HK-2 (cell line): ENCODE results near the gene TLNRD1.

Experiments
- DNase-seq: peaks from one replicate; pipeline ENCODE4 v3.0.0-alpha.2; 2018; ENCODE audit not compliant: unreplicated experiment

TLNRD1 gene

GRCh38 chr15:80977627-80978036 lies 23.1 kb upstream of the TLNRD1 start:
- no peak for DNase-seq

- DNase-seq, result no peak
These were observed 21.9 kb upstream of the TLNRD1 start for GRCh38 chr15:80978685-80979329.

DNA sequence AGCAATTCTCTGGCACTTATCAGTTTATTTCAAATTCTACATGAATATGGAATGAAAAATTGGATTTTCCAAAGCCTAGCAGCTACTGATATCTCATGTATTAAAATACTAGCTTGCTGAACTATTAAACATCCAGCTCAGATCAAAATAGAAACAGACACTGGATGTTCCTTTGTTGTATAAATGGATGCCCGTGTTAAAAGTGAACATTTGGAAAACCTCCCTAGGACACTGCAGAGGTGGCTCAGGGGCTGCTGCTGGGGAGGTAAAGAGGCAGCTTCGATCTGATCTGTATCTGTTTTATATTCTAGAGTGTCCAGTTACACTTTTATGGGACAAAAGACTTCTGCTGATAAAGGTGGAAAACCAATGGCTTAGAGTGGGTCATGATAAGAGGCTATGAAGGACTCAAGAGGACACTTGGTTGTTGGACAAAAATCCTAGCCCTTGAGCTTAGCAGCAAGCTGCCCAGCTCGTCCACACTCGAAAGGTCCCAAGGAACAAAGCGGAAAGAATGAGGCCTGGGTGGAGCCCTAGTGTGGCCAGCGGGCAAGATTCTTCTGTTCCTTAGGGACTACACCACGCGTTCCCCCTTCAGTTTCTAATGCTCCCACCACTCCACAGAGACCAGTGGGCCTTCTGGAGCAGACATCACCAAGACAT lies 21.1 kb upstream of the TLNRD1 start:
- no peak for DNase-seq

DNA sequence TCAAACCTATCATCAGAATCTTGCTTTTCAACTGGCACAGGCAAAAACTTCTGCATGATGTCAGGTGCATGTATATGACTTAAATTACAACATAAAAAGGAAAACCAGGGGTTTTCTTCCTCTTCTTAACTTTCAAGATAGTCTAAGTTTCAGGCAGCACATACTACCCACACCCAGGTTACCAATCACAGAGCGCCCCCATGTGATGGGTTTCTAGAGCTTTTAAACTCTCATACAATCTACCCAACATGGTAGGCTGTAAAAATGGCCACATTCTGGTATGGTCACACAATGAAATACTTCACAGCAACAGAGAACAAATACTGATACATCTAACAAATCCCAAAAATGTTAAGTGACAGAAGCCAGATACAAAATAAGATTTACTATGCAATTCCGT lies 18.5 kb upstream of the TLNRD1 start:
- no peak for DNase-seq

GRCh38 chr15:80982839-80983238 lies 17.9 kb upstream of the TLNRD1 start:
- DNase-seq, result no peak

DNA sequence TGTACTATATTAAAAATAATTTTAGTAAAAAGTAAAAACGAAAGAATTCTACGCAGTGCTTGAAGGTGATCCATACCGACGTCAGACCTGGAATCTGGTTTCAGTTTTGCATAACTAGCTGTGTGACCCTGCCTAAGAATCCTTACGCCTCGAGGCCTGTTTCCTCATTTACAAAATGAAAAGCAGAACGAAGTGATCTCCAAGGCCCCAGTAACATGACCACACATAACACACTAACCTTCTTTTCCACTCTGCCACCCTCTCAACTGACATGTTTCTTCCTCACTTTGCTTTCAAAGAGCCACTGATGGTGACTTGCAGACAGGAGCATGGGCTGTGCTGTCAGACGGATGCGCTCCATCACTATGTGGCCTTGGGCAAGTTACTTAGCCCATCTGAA lies 15.9 kb upstream of the TLNRD1 start:
- no peak for DNase-seq

- DNase-seq, result no peak
These were observed 14.7 kb upstream of the TLNRD1 start for GRCh38 chr15:80985981-80986380.

- no peak for DNase-seq
These were observed 14.2 kb upstream of the TLNRD1 start for GRCh38 chr15:80986487-80986886.

DNA sequence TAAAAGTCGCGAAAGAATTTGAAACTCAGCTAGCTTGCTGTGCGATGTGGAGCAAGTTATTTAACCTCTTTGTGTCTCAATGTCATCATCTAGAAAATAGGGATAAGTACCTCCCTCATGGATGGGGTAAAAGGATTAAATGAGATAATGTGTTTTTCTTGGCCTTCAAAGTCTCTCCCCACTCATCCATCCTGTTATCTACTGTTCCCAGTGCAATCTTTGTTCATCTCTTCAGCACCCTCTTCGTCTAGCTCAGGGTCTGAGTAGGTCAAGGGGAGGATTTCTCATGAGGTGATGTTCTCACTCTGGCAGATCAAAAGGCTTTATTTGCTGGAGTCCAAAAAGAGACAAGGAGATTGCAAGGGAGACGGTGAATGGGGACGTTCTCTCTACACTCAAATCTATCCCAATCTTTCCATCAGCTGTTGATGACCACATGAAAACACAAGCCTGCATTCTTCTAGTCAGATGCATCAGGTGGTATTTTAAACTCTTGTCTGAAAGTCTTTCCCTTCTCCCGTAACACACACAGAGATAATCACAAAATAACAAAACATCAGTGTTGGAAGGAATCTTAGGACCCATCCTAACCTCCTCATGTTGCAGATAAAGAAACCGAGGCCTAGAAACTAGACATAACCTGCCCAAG lies 12.5 kb upstream of the TLNRD1 start:
- DNase-seq, result no peak

GRCh38 chr15:80989081-80989517 lies 11.6 kb upstream of the TLNRD1 start:
- DNase-seq, result peak; percentile 25

DNA sequence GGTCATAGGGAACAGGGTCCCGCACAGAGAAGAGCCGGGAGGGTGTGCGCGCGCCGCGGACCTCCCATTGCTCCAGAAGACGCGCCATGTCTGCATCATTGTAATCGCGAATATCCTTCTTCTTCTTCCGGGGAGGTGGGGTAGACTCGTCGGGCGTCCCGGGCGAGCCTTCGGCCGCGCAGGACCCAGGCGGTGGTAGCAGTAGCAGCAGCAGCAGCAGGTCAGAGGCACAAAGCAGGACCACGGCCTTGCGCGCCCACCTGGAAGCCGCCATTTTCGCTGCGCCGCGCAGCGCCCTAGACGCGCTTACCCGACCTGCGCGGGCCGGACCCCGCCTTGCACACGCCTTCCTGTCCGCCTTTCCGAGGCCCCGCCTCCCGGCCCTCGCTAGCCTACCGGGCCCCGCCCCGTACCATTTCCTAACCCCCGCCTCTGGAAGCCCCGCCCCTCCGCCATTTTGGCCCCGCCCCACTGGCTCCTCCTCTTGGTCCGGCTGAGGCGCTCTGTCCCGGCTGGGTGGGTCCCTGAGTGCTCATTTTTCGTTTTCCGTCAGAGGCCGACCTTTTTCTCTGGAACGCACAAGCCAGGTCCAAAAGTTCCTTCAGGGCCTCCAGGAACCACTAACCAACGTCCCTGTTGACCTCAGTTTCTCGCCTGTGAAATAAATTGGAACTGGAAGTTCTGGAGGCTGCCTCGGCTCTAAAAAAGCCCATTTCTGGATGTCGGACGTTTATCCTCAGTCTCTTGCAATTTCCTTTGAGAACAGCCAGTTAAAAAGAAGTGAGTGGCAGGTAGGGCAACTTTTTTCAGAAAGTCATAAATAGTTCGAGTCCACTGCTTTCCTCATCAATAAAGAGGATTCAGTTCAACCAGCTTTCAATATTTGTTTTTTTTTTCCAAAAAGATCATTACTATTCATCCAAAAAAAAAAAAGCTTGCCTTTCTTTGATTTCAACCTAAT lies 10.9 kb upstream of the TLNRD1 start, which contains the start of gene MESD:
MESD (minus strand) TSS at position 302 of the 961 bp plus-strand sequence; CDS start at position 274, 28 bp downstream.
- DNase-seq, result peak; percentile 95

- DNase-seq, result no peak
These were observed 9.8 kb upstream of the TLNRD1 start for GRCh38 chr15:80990955-80991354.

GRCh38 chr15:80991421-80991820 lies 9.3 kb upstream of the TLNRD1 start:
- DNase-seq, result no peak

DNA sequence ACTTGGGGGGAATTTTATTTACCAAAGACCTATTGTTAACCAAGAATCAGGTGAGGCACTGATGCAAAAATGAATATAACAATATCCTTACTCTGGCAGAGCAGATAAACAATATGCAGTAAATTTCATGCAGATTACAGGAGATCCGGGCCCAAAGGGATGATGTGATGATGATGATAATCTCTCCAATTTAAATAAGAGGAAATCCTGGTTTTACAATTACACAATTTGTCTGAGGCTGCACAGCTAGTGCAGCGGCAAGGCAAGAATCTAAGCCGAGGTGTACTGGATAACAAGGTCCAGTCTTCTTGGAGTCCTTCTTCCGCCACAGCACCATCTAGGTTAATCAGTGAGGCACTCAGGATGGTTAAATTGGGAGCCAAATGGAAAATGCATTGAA lies 8.7 kb upstream of the TLNRD1 start:
- DNase-seq, result no peak

- no peak for DNase-seq
These were observed 8.3 kb upstream of the TLNRD1 start for GRCh38 chr15:80992441-80992840.

GRCh38 chr15:80996247-80996646 lies 4.5 kb upstream of the TLNRD1 start:
- no peak for DNase-seq

DNA sequence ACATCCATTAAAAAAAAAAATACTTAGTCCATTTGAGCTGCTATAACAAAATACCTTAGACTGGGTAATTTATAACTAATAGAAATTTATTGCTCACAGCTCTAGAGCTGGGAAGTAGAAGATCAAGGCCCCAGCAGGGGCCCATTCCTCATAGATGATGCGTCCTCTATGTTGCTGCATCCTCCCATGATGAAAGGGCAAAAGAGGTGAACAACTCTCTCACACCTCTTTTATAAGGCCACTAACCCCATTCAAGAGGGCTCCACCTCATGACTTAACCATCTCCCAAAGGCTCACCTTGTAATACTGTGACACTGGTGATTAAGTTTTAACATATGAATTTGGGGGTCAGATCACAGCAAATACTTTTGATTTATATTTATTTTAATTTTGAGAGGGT lies 3.0 kb upstream of the TLNRD1 start:
- DNase-seq, result no peak

DNA sequence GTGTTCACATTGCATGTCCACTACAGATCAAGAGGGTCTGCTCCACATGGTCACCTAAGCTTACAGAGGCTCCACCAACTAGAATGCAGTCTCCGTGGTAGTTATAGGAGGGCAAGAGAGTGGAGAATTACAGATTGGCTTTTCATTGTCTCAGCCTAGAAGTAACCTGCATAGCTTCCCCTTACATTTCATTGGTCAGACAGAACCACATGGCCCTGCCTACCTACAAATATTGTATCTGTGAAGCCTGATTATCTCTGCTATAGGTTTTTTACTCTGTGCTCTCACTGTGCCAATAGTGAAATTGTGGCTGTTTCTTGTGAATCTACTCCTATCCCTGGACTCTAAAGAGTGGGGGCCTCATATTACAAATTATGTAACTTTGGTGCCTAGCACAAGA lies 2.5 kb upstream of the TLNRD1 start:
- no peak for DNase-seq

- no peak for DNase-seq
These were observed 1.1 kb upstream of the TLNRD1 start for GRCh38 chr15:80999623-81000036.

DNA sequence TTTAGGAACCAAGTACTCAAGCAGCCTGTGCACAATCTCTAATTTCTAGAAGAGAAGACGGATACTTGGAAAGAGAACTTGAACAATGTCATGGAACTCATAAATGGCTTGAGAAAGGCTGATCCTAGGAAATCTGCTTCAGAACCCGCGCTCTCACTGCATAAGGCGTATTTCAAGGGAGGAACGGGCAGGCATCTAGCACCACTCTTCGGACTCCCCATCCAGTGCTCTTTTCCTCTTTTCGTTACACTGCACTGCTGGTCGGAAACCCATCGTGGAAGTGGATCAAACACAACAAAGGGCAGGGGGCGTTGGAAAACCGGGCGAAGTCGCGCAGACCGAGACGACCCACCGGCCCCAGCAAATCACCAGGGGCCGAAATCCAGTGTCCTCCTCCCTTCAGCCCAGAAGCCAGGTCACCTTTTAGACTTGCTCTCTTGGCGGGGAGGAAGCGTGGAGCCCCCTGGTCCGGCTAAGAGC lies 539 bp upstream of the TLNRD1 start:
- no peak for DNase-seq

DNA sequence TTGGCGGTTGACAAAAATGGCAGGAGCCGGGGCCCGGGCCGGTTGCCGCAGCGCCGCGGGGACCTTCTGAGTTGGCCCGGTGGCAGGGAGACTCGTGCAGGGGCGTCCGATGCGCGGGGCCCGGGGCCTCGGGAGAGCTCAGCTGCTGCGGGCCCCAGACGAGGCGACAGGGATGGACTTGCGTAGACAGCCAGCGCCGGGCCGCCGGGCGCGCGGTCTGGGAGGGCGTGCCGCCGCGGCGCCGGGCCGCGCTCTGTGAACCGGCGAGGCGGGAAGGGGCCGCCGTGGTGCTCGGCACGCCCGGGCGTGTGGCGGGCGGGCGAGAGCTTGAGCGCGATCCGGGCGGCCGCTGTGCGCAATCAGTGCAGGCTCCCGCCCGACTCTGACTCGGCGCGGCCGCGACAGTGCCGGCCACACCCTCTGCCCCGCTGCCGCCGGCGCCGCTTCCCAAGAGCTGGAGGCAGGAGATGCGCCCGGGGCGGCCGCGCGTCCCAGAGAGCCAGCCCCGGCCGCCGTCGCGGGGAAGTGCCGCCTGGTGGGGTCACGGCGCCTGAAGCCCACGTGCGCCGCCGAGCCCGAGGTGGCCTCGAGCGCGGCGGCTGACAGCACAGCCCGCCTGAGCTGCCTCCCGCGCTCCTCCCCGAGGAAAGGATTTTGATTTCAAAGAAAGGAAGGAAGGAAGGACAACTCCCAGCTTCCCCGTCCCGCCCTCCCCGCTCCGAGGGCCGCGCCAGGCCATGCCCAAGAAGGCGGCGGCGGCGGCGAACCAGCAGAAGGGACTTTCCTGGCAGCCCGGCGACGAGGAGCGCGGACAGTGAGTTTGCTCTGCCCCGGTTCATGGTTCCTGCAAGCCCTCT lies 657 bp downstream of the TLNRD1 start:
- DNase-seq, result peak; percentile 55
